ENCODE results near the gene ZBTB7C. TPM values are rescaled to one million over a fixed set of nuclear protein-coding genes. Genes with fewer than 3 reads are reported as not detected.

Gene ZBTB7C
- total and polyA plus RNA-seq, 5 donors = 0.88 to 3.7 (median 2.0) TPM

DNA sequence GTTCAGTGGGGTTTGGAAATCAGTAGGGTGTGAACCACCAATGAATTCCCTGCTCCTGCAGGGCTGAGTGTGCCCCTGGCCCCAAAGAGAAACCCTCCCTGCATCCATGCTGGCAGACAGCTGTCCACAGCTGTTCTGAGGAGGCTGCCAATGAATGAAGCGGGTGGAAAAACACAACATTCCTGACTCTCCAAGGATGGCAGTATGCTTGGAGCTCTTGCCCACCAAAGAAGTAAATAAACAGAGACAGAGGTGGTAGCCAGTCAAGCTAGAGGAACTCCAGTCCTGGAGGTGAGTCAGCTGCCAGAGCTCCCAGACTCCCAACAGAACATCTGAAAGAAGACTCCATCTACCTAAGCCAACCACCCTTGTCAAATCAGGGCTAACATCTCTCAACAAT, 6.2 kb downstream of the ZBTB7C start:
- peak in 2 of 3 donors; percentile 40 to 65 for DNase-seq
- ATAC-seq = peak; percentile 18 to 27
- no peak overlapping the region for H3K4me3 ChIP-seq (ENCODE audit: low read length)
- H3K27ac ChIP-seq (ENCODE audit: low read length) = no peak overlapping the region
- no peaks in the 10 kb centered on the region for H3K4me1 ChIP-seq (ENCODE audit: control insufficient read depth, insufficient read depth, low read length)
- intact Hi-C loops (cut with DNase I) = no loop called here
- H3K27me3 ChIP-seq (ENCODE audit: control insufficient read depth, insufficient read depth) = no peaks in the 10 kb centered on the region
- 65% methylated on average over 1 of the region's 1 CpG for WGBS
- H3K9me3 ChIP-seq (ENCODE audit: control insufficient read depth, low read length) = no peaks in the 10 kb centered on the region

- no peaks in the 10 kb centered on the region for H3K9me3 ChIP-seq (ENCODE audit: control insufficient read depth, low read length)
- H3K4me1 ChIP-seq (ENCODE audit: control insufficient read depth, insufficient read depth, low read length) = no peaks in the 10 kb centered on the region
- ATAC-seq (no peak), DNase-seq (no peak)
- 80% methylated on average over 9 of the region's 9 CpGs for WGBS
- H3K27ac ChIP-seq (ENCODE audit: low read length) = no peak overlapping the region
- no peaks in the 10 kb centered on the region for H3K27me3 ChIP-seq (ENCODE audit: control insufficient read depth, insufficient read depth)
- intact Hi-C loops (cut with DNase I) = no loop called here
- no peak overlapping the region for H3K4me3 ChIP-seq (ENCODE audit: low read length)
Measured at GRCh38 chr18:48399303-48400075, 9.7 kb downstream of the ZBTB7C start.

DNA sequence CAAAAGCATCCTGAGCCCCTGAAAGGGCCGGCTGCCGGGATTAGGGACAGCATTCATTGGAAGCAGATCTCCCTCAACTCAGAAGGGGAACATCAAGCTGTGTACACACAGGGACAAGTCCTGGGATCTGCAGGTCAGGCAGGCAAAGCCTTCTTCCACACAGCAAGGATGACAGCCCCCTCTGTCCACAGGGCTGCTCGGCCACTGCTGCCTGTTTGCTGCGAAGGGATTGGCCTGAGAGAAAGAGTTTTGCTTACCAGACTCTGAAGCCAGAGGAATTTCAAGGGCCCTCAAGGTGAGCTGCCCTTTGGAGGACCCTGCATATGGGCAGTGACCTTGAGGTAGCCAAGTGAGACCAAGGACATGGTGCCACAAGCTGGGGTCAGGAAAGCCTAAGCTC, 11.1 kb downstream of the ZBTB7C start:
- H3K9me3 ChIP-seq (ENCODE audit: control insufficient read depth, low read length) = no peaks in the 10 kb centered on the region
- ATAC-seq (no peak), DNase-seq (no peak)
- H3K4me1 ChIP-seq (ENCODE audit: control insufficient read depth, insufficient read depth, low read length) = no peaks in the 10 kb centered on the region
- 89% methylated on average over 4 of the region's 4 CpGs for WGBS
- intact Hi-C loops (cut with DNase I) = no loop called here
- no peaks in the 10 kb centered on the region for H3K27me3 ChIP-seq (ENCODE audit: control insufficient read depth, insufficient read depth)
- H3K4me3 ChIP-seq (ENCODE audit: low read length) = no peak overlapping the region
- H3K27ac ChIP-seq (ENCODE audit: low read length) = no peak overlapping the region

- ATAC-seq (peak in 1 of 2 donors; percentile 33), DNase-seq (no peak)
- Histone ChIP-seq H3K4me3 (ENCODE audit: low read length) (no peak overlapping the region), H3K4me1 (ENCODE audit: control insufficient read depth, insufficient read depth, low read length) (no peaks in the 10 kb centered on the region), H3K27me3 (ENCODE audit: control insufficient read depth, insufficient read depth) (no peaks in the 10 kb centered on the region), H3K27ac (ENCODE audit: low read length) (no peak overlapping the region), H3K9me3 (ENCODE audit: control insufficient read depth, low read length) (no peaks in the 10 kb centered on the region)
- intact Hi-C loops (cut with DNase I) = no loop called here
- WGBS = 66% methylated on average over 4 of the region's 4 CpGs
Measured at GRCh38 chr18:48397021-48397420, 12.2 kb downstream of the ZBTB7C start.

GRCh38 chr18:48396561-48396960, 12.6 kb downstream of the ZBTB7C start:
- Histone ChIP-seq H3K27ac (ENCODE audit: low read length) (no peak overlapping the region), H3K4me3 (ENCODE audit: low read length) (no peak overlapping the region), H3K4me1 (ENCODE audit: control insufficient read depth, insufficient read depth, low read length) (no peaks in the 10 kb centered on the region), H3K27me3 (ENCODE audit: control insufficient read depth, insufficient read depth) (no peaks in the 10 kb centered on the region), H3K9me3 (ENCODE audit: control insufficient read depth, low read length) (no peaks in the 10 kb centered on the region)
- DNase-seq (no peak), ATAC-seq (no peak)
- intact Hi-C loops (cut with DNase I) = no loop called here
- WGBS = 63% methylated on average over 5 of the region's 5 CpGs

DNA sequence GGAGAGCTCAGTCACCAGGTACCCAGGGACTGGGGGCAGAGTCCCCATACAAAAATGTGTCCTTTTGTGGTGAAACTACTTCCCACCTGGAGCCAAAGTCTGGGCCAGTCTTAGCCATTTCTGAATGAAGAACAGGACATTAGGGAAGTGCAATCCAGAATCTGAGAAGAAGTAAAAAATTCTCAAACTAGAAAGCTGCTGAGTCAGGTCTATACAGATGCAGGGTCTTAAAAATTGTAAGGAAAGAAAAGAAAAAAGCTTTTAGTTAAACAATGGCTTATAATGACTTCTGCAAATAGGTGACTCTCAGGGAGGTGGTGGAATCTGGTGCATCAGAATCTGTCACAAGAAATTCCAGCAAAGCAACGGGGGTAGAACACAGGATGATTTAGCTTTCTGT, 13.5 kb downstream of the ZBTB7C start:
- no peaks in the 10 kb centered on the region for H3K9me3 ChIP-seq (ENCODE audit: control insufficient read depth, low read length)
- H3K27ac ChIP-seq (ENCODE audit: low read length) = no peak overlapping the region
- no peak overlapping the region for H3K4me3 ChIP-seq (ENCODE audit: low read length)
- DNase-seq = no peak
- intact Hi-C loops (cut with DNase I) = no loop called here
- ATAC-seq = no peak
- no peaks in the 10 kb centered on the region for H3K27me3 ChIP-seq (ENCODE audit: control insufficient read depth, insufficient read depth)
- 94% methylated on average over 1 of the region's 1 CpG for WGBS
- H3K4me1 ChIP-seq (ENCODE audit: control insufficient read depth, insufficient read depth, low read length) = no peaks in the 10 kb centered on the region

DNA sequence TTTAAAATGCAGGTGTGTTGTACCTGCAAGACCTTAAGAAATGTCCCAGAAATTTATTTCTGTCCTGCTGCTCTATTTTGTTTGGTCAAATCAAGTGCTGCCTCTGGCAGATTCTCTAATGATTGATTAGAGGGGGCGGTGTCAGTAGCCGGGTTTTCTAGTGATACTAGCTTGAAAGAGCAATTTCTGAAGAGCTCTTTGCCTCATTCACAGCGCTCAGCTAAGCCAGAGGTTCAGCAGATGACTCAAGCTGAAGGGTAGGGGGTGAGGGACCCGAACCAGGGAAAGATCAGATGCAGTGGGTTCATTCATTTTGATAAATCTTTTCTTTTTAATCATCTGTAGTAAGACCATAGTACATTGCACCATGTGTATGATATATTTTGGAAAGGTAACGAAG, 15.0 kb downstream of the ZBTB7C start:
- Histone ChIP-seq H3K4me3 (ENCODE audit: low read length) (no peak overlapping the region), H3K4me1 (ENCODE audit: control insufficient read depth, insufficient read depth, low read length) (no peaks in the 10 kb centered on the region), H3K27me3 (ENCODE audit: control insufficient read depth, insufficient read depth) (no peaks in the 10 kb centered on the region), H3K9me3 (ENCODE audit: control insufficient read depth, low read length) (no peaks in the 10 kb centered on the region), H3K27ac (ENCODE audit: low read length) (no peak overlapping the region)
- WGBS = 81% methylated on average over 5 of the region's 5 CpGs
- DNase-seq = no peak
- intact Hi-C loops (cut with DNase I) = no loop called here
- ATAC-seq = no peak

DNA sequence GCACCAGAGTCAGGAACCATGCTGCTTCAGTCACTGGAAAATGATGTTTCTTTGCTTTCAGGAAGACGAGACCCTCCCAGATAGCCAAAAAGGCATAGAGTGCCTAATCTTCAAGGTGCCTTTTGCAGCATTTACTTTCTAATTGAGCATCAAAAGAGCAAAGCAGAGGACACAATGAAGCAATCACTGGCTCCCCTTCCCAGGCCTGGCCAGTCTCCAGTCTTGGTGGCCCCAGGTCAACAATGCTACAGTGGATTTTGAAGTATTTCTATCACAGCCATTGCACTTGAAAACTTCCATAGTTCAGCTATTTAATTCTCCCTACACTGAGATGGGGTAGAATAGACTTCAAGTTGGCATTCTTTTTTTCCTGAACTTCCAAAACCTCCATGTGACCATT, 15.4 kb downstream of the ZBTB7C start:
- DNase-seq (peak in 1 of 3 donors; percentile 58), ATAC-seq (no peak)
- Histone ChIP-seq H3K27ac (ENCODE audit: low read length) (no peak overlapping the region), H3K4me3 (ENCODE audit: low read length) (no peak overlapping the region), H3K4me1 (ENCODE audit: control insufficient read depth, insufficient read depth, low read length) (no peaks in the 10 kb centered on the region), H3K9me3 (ENCODE audit: control insufficient read depth, low read length) (no peaks in the 10 kb centered on the region), H3K27me3 (ENCODE audit: control insufficient read depth, insufficient read depth) (no peaks in the 10 kb centered on the region)
- WGBS = 95% methylated on average over 1 of the region's 1 CpG
- intact Hi-C loops (cut with DNase I) = no loop called here

GRCh38 chr18:48393170-48393569, 16.0 kb downstream of the ZBTB7C start:
- H3K9me3 ChIP-seq (ENCODE audit: control insufficient read depth, low read length) = no peaks in the 10 kb centered on the region

DNA sequence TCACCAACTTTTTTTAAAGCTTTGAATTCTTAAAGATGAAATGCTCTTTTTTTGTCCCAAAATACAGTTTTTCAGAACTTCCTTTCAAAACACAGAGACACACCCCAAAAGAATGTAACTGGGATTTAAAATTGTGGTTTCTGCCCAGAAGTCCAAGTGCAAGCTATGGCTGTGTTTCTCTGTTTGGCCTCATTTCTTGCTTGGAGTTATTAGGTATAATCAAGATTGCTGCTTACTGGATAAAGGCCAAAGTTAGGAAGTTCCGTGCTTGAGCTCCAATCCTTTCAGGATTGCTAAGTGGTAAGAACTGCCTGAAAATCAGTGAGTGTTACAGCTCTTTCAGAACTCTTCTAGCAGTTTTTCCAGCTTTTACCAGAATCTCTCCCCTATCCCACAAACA, 16.9 kb downstream of the ZBTB7C start:
- Histone ChIP-seq H3K4me1 (ENCODE audit: control insufficient read depth, insufficient read depth, low read length) (no peaks in the 10 kb centered on the region), H3K4me3 (ENCODE audit: low read length) (no peak overlapping the region), H3K27me3 (ENCODE audit: control insufficient read depth, insufficient read depth) (no peaks in the 10 kb centered on the region), H3K27ac (ENCODE audit: low read length) (no peak overlapping the region), H3K9me3 (ENCODE audit: control insufficient read depth, low read length) (no peaks in the 10 kb centered on the region)
- ATAC-seq (peak in 1 of 2 donors; percentile 36), DNase-seq (no peak)
- intact Hi-C loops (cut with DNase I) = no loop called here
- WGBS = 18% methylated on average over 1 of the region's 1 CpG

More at GRCh38 chr18:48393170-48393569, 16.0 kb downstream of the ZBTB7C start:
- WGBS = 86% methylated on average over 5 of the region's 5 CpGs
- H3K27ac ChIP-seq (ENCODE audit: low read length) = no peak overlapping the region
- intact Hi-C loops (cut with DNase I) = no loop called here
- no peak overlapping the region for H3K4me3 ChIP-seq (ENCODE audit: low read length)
- H3K4me1 ChIP-seq (ENCODE audit: control insufficient read depth, insufficient read depth, low read length) = no peaks in the 10 kb centered on the region
- no peaks in the 10 kb centered on the region for H3K27me3 ChIP-seq (ENCODE audit: control insufficient read depth, insufficient read depth)
- DNase-seq = no peak
- no peak for ATAC-seq

- H3K27me3 ChIP-seq (ENCODE audit: control insufficient read depth, insufficient read depth) = no peaks in the 10 kb centered on the region
- H3K4me1 ChIP-seq (ENCODE audit: control insufficient read depth, insufficient read depth, low read length) = no peaks in the 10 kb centered on the region
- WGBS = 41% methylated on average over 3 of the region's 3 CpGs
- H3K4me3 ChIP-seq (ENCODE audit: low read length) = no peak overlapping the region
- DNase-seq (peak in 2 of 3 donors; percentile 41 to 66), ATAC-seq (peak; percentile 41 to 69)
- no peaks in the 10 kb centered on the region for H3K9me3 ChIP-seq (ENCODE audit: control insufficient read depth, low read length)
- no peak overlapping the region for H3K27ac ChIP-seq (ENCODE audit: low read length)
- intact Hi-C loops (cut with DNase I) = no loop called here
Measured at GRCh38 chr18:48391868-48392267, 17.3 kb downstream of the ZBTB7C start.

DNA sequence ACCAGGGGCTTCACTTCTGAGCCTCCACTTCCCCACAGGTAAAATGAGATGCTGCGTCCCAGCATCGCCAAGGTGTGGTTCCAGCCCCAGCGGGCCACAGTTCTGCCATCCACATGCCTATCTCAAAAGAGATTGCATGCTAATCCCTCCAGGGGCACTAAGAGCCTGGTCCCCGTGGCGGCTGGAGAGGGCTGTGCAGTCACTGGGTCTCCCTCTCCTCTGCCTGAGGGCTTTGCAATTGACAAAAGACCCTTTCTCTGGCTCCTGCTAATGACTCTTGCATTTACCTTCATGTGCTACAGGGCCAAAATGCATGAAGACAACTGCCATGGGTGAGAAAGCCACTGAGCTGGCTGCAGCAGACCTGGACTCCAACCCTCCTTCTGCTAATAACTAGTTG, 18.5 kb downstream of the ZBTB7C start:
- Histone ChIP-seq H3K4me3 (ENCODE audit: low read length) (no peak overlapping the region), H3K4me1 (ENCODE audit: control insufficient read depth, insufficient read depth, low read length) (no peaks in the 10 kb centered on the region), H3K27me3 (ENCODE audit: control insufficient read depth, insufficient read depth) (no peaks in the 10 kb centered on the region), H3K27ac (ENCODE audit: low read length) (no peak overlapping the region), H3K9me3 (ENCODE audit: control insufficient read depth, low read length) (no peaks in the 10 kb centered on the region)
- DNase-seq (no peak), ATAC-seq (no peak)
- intact Hi-C loops (cut with DNase I) = no loop called here
- 78% methylated on average over 5 of the region's 5 CpGs for WGBS

Measured in right cardiac atrium (tissue), 5 donors.